CD14-positive monocyte (primary cell): ENCODE results near the gene RUFY1. TPM values are rescaled to one million over a fixed set of nuclear protein-coding genes. Genes with fewer than 3 reads are reported as not detected.

ENCODE experiments used
- DNase-seq, 3 donors: peaks; one replicate each; pipeline ENCODE4 v3.0.0-alpha.2; 2011 to 2022
- H2AFZ ChIP-seq: 2 replicates; pipeline ENCODE4 v1.6.0; 2012; ENCODE audit warnings: mild to moderate bottlenecking, low read depth, low read length, inconsistent platforms; ENCODE audit not compliant: insufficient read depth, poor library complexity, severe bottlenecking
- H3K27ac ChIP-seq, 2 donors: 1 replicate in 1 of 2; 2 replicates in 1 of 2; pipeline ENCODE4 v1.5.1; 2012 to 2013; ENCODE audit warnings: low read length in 2 of 2, control low read depth in 1 of 2, inconsistent platforms in 1 of 2, low read depth in 1 of 2, mild to moderate bottlenecking in 1 of 2
- H3K27me3 ChIP-seq, 2 donors: one replicate each; pipeline versions ENCODE4 v1.6.0 to v1.6.1; 2011 to 2013; ENCODE audit warnings: low read length in 2 of 2; ENCODE audit not compliant: control insufficient read depth in 2 of 2, insufficient read depth in 2 of 2
- H3K36me3 ChIP-seq, 2 donors: replicated peaks in 1 of 2; 1 replicate in 1 of 2; 2 replicates in 1 of 2; pipeline versions ENCODE4 v1.5.1 to v1.6.1; 2012 to 2013; ENCODE audit warnings: low read length in 2 of 2, control low read depth in 1 of 2, inconsistent platforms in 1 of 2, mild to moderate bottlenecking in 1 of 2; ENCODE audit not compliant: insufficient read depth in 2 of 2, control insufficient read depth in 1 of 2
- H3K4me1 ChIP-seq, 2 donors: 1 replicate in 1 of 2; 2 replicates in 1 of 2; pipeline versions ENCODE4 v1.5.1 to v1.6.1; 2012 to 2013; ENCODE audit warnings: low read length in 2 of 2, control low read depth in 1 of 2, inconsistent platforms in 1 of 2, mild to moderate bottlenecking in 1 of 2, moderate library complexity in 1 of 2; ENCODE audit not compliant: insufficient read depth in 2 of 2, control insufficient read depth in 1 of 2
- H3K4me2 ChIP-seq: replicated peaks from 2 replicates; pipeline ENCODE3; 2012; ENCODE audit warnings: low read length, moderate library complexity, mild to moderate bottlenecking; ENCODE audit not compliant: poor library complexity, severe bottlenecking; ENCODE audit errors: extremely low read depth
- H3K4me3 ChIP-seq, 3 experiments: fragments of 200-600 bp in 1 of 3; sonication (generic) in 1 of 3; replicated peaks in 1 of 3; 1 replicate in 2 of 3; 2 replicates in 1 of 3; pipeline ENCODE4 v1.5.1; 2011 to 2013; ENCODE audit warnings: low read length in 3 of 3, mild to moderate bottlenecking in 3 of 3, control low read depth in 2 of 3, low read depth in 2 of 3, inconsistent platforms in 1 of 3, moderate library complexity in 1 of 3
- H3K79me2 ChIP-seq: 2 replicates; pipeline ENCODE4 v1.6.0; 2012; ENCODE audit warnings: mild to moderate bottlenecking, control low read depth, inconsistent platforms, low read length, moderate library complexity; ENCODE audit not compliant: insufficient read depth
- H3K9ac ChIP-seq: 2 replicates; pipeline ENCODE4 v1.6.0; 2017; ENCODE audit warnings: low read length, mild to moderate bottlenecking; ENCODE audit not compliant: insufficient read depth, poor library complexity, severe bottlenecking
- H3K9me3 ChIP-seq, 2 donors: replicated peaks in 1 of 2; 1 replicate in 1 of 2; 2 replicates in 1 of 2; pipeline versions ENCODE4 v1.5.1 to v1.6.1; 2012 to 2013; ENCODE audit warnings: low read length in 2 of 2, control low read depth in 1 of 2; ENCODE audit not compliant: control insufficient read depth in 1 of 2, insufficient read depth in 1 of 2
- H4K20me1 ChIP-seq: 2 replicates; pipeline ENCODE4 v1.6.0; 2012; ENCODE audit warnings: mild to moderate bottlenecking, low read length, control low read depth, moderate library complexity; ENCODE audit not compliant: insufficient read depth
- H3K27ac Mint-ChIP-seq, 7 donors: one replicate each; pipeline ENCODE4 v1.8.0; 2020; ENCODE audit warnings: mild to moderate bottlenecking in 7 of 7, mixed read lengths in 7 of 7, moderate library complexity in 6 of 7, inconsistent platforms in 2 of 7
- H3K27me3 Mint-ChIP-seq, 3 donors: one replicate each; pipeline ENCODE4 v1.8.0; 2021 to 2022; ENCODE audit warnings: low read depth in 3 of 3, mild to moderate bottlenecking in 3 of 3, mixed read lengths in 3 of 3, moderate library complexity in 3 of 3, inconsistent platforms in 1 of 3
- H3K36me3 Mint-ChIP-seq, 2 donors: one replicate each; pipeline ENCODE4 v1.8.0; 2020; ENCODE audit warnings: mixed read lengths in 2 of 2, inconsistent platforms in 1 of 2, mild to moderate bottlenecking in 1 of 2
- H3K4me1 Mint-ChIP-seq: one replicate; pipeline ENCODE4 v1.8.0; 2020; ENCODE audit warnings: mild to moderate bottlenecking, mixed read lengths
- H3K4me3 Mint-ChIP-seq, 2 donors: one replicate each; pipeline ENCODE4 v1.8.0; 2020; ENCODE audit warnings: mild to moderate bottlenecking in 2 of 2, mixed read lengths in 2 of 2, moderate library complexity in 1 of 2
- H3K9me3 Mint-ChIP-seq, 7 donors: one replicate each; pipeline ENCODE4 v1.8.0; 2020 to 2022; ENCODE audit warnings: mixed read lengths in 7 of 7, mild to moderate bottlenecking in 6 of 7, moderate library complexity in 6 of 7, inconsistent platforms in 2 of 7
- CTCF ChIP-seq: fragments of 200-600 bp; IDR thresholded peaks from one replicate; pipeline ENCODE4 v1.8.0; 2022; ENCODE audit warnings: antibody characterized with exemption, mild to moderate bottlenecking
- WGBS: methylation state at CpG from one replicate; pipeline ENCODE4 v1.1.5; 2013; ENCODE audit warnings: missing lambda C conversion rate; ENCODE audit not compliant: insufficient coverage; 5-methylcytosine and 5-hydroxymethylcytosine counted together
- intact Hi-C, 2 donors: fragments of 100-400 bp; cut with micrococcal nuclease; formaldehyde crosslinking; loops; one replicate each; pipeline versions ENCODE4 v1.15.0 to v1.15.1; 2023
- polyA plus RNA-seq, 3 donors: library from polyadenylated mRNA; depleted of rRNA in 1 of 3; unstranded in 2 of 3; stranded (reverse) in 1 of 3; fragments of 300-500 nt in 2 of 3; fragments of >200 nt in 1 of 3; fragmentation: Illumina TruSeq in 2 of 3; gene quantifications; 1 replicate in 2 of 3; 2 replicates in 1 of 3; pipeline ENCODE4 v1.2.3, GENCODE V29; 2012 to 2021

Gene RUFY1
- polyA plus RNA-seq, 3 donors = 26.9 to 29.3 (median 28.8) TPM

GRCh38 chr5:179572386-179572785 is 22.0 kb downstream of the RUFY1 start:
- H4K20me1 ChIP-seq = peaks cover 4% of the 10 kb centered on the region
- H3K27me3 ChIP-seq = no peaks in the 10 kb centered on the region
- H3K9me3 Mint-ChIP-seq = no peaks in the 10 kb centered on the region

GRCh38 chr5:179577286-179577960 is 27.1 kb downstream of the RUFY1 start:
- H3K27ac ChIP-seq = no peak overlapping the region
- H3K4me3 Mint-ChIP-seq = no peak overlapping the region
- H3K36me3 ChIP-seq = peaks cover 51 to 83% of the 10 kb centered on the region in 2 donors

More at GRCh38 chr5:179572386-179572785, 22.0 kb downstream of the RUFY1 start:
- intact Hi-C loops = no loop called here
- Mint-ChIP-seq H3K27me3 (no peaks in the 10 kb centered on the region), H3K4me1 (peaks cover 4% of the 10 kb centered on the region), H3K4me3 (no peak overlapping the region), H3K27ac (peak overlapping the region in 2 of 7 donors; percentile 3 to 68), H3K36me3 (peaks cover 65 to 90% of the 10 kb centered on the region in 2 donors)
- no peak for DNase-seq
- no peak for TF ChIP-seq CTCF
- Histone ChIP-seq H3K4me1 (no peaks in the 10 kb centered on the region), H3K9ac (no peak overlapping the region), H2AFZ (no peak overlapping the region), H3K4me3 (no peak overlapping the region), H3K4me2 (no peak overlapping the region), H3K79me2 (no peaks in the 10 kb centered on the region), H3K9me3 (no peaks in the 10 kb centered on the region), H3K36me3 (peaks cover 71 to 95% of the 10 kb centered on the region in 2 donors), H3K27ac (no peak overlapping the region)
- WGBS = 98% methylated on average over 8 of the region's 8 CpGs

More at GRCh38 chr5:179577286-179577960, 27.1 kb downstream of the RUFY1 start:
- TF ChIP-seq CTCF = no peak
- intact Hi-C loops = no loop called here
- DNase-seq = no peak
- peaks cover 4% of the 10 kb centered on the region for H3K4me1 Mint-ChIP-seq
- H3K27me3 Mint-ChIP-seq = no peaks in the 10 kb centered on the region
- 99% methylated on average over 17 of the region's 42 CpGs for WGBS
- Histone ChIP-seq H3K4me3 (no peak overlapping the region), H3K9ac (no peak overlapping the region), H3K9me3 (no peaks in the 10 kb centered on the region), H4K20me1 (no peaks in the 10 kb centered on the region), H3K79me2 (no peaks in the 10 kb centered on the region), H2AFZ (no peak overlapping the region), H3K27me3 (no peaks in the 10 kb centered on the region), H3K4me2 (no peak overlapping the region), H3K4me1 (no peaks in the 10 kb centered on the region)
- H3K27ac Mint-ChIP-seq = no peak overlapping the region
- H3K36me3 Mint-ChIP-seq = peaks cover 55 to 87% of the 10 kb centered on the region in 2 donors
- peaks cover 0 to 1% (median 0%) of the 10 kb centered on the region in 7 donors for H3K9me3 Mint-ChIP-seq
